H1 (cell line): ENCODE data around the gene KRTAP10-8. TPM values are rescaled to one million over a fixed set of nuclear protein-coding genes. Genes with fewer than 3 reads are reported as not detected.

Source experiments
- CTCF ChIA-PET: fragments of 300-600 bp; sonication (Branson Sonifier 250); formaldehyde crosslinking; loops from one replicate; lab custom pipeline; 2021; ENCODE audit not compliant: partially characterized antibody; lab: Charles Lee
- POLR2A ChIA-PET: fragments of 300-600 bp; sonication (Branson Sonifier 250); formaldehyde crosslinking; loops from one replicate; lab custom pipeline; 2021; ENCODE audit warnings: inconsistent platforms; ENCODE audit not compliant: partially characterized antibody; lab: Charles Lee
- DNase-seq, 2 experiments: peaks; one replicate each; pipeline versions ENCODE4 v3.0.0 to v3.0.0-alpha.2; 2010 to 2022; ENCODE audit warnings: low spot score in 2 of 2, low read depth in 1 of 2, mixed read lengths in 1 of 2
- FAIRE-seq: peaks from 2 replicates; lab custom pipeline; 2011; peaks lifted over from hg19 to GRCh38; lab: Jason Lieb, UNC
- H2AFZ ChIP-seq: 2 replicates; pipeline ENCODE4 v1.8.1; 2012; ENCODE audit warnings: low read length, inconsistent platforms
- H2AK5ac ChIP-seq: 2 replicates; pipeline ENCODE4 v1.6.1; 2013; ENCODE audit warnings: low read depth, low read length
- H2BK120ac ChIP-seq: replicated peaks from 2 replicates; pipeline ENCODE3; 2013; ENCODE audit warnings: low read depth, low read length, inconsistent platforms
- H2BK12ac ChIP-seq: 2 replicates; pipeline ENCODE4 v1.6.1; 2013; ENCODE audit warnings: low read depth, low read length
- H2BK15ac ChIP-seq: 2 replicates; pipeline ENCODE4 v1.6.1; 2013; ENCODE audit warnings: low read length
- H2BK20ac ChIP-seq: 2 replicates; pipeline ENCODE4 v1.6.1; 2013; ENCODE audit warnings: low read length
- H2BK5ac ChIP-seq: 2 replicates; pipeline ENCODE4 v1.6.1; 2013; ENCODE audit warnings: low read depth, low read length
- H3K14ac ChIP-seq: 2 replicates; pipeline ENCODE4 v1.6.1; 2013; ENCODE audit warnings: inconsistent platforms; ENCODE audit not compliant: insufficient read length
- H3K18ac ChIP-seq: 2 replicates; pipeline ENCODE4 v1.6.1; 2013; ENCODE audit warnings: low read length; ENCODE audit errors: extremely low read depth
- H3K23ac ChIP-seq: 2 replicates; pipeline ENCODE4 v1.6.1; 2013; ENCODE audit warnings: inconsistent platforms; ENCODE audit not compliant: insufficient read length
- H3K23me2 ChIP-seq: 2 replicates; pipeline ENCODE4 v1.6.1; 2013; ENCODE audit warnings: low read depth, low read length
- H3K27ac ChIP-seq: 2 replicates; pipeline ENCODE4 v1.6.1; 2011; ENCODE audit warnings: low read depth, low read length, inconsistent platforms
- H3K27me3 ChIP-seq, 4 experiments: replicated peaks in 1 of 4; 1 replicate in 1 of 4; 2 replicates in 3 of 4; pipeline versions ENCODE4 v1.6.1 to v1.8.1; 2011 to 2013; ENCODE audit warnings: low read length in 3 of 4, mild to moderate bottlenecking in 3 of 4, inconsistent platforms in 2 of 4, mixed read lengths in 2 of 4, moderate library complexity in 1 of 4; ENCODE audit not compliant: control insufficient read depth in 3 of 4, insufficient read depth in 3 of 4; ENCODE audit errors: extremely low read depth in 1 of 4
- H3K36me3 ChIP-seq, 4 experiments: 2 replicates each; pipeline versions ENCODE4 v1.6.1 to v1.8.1; 2011 to 2013; ENCODE audit warnings: mild to moderate bottlenecking in 4 of 4, low read length in 3 of 4, moderate library complexity in 2 of 4, control low read depth in 1 of 4, inconsistent platforms in 1 of 4; ENCODE audit not compliant: insufficient read depth in 4 of 4, control insufficient read depth in 2 of 4
- H3K4ac ChIP-seq: replicated peaks from 2 replicates; pipeline ENCODE3; 2013; ENCODE audit warnings: low read length, low read depth, mixed read lengths, inconsistent platforms; ENCODE audit not compliant: insufficient read length
- H3K4me1 ChIP-seq, 4 experiments: replicated peaks in 1 of 4; 1 replicate in 1 of 4; 2 replicates in 3 of 4; pipeline versions ENCODE4 v1.6.1 to v1.8.1; 2011 to 2013; ENCODE audit warnings: low read length in 3 of 4, inconsistent platforms in 2 of 4, mixed read lengths in 1 of 4; ENCODE audit not compliant: insufficient read depth in 4 of 4, control insufficient read depth in 3 of 4
- H3K4me2 ChIP-seq, 2 experiments: 2 replicates each; pipeline versions ENCODE4 v1.6.1 to v1.8.1; 2011 to 2013; ENCODE audit warnings: low read depth in 2 of 2, low read length in 2 of 2, control low read depth in 1 of 2, inconsistent platforms in 1 of 2, mild to moderate bottlenecking in 1 of 2; ENCODE audit not compliant: insufficient read depth in 1 of 2
- H3K4me3 ChIP-seq, 4 experiments: fragments of 200-600, 300-600 bp in 1 of 4; sonication (generic), shearing (Covaris generic), sonication (Bioruptor Twin) in 1 of 4; 2 replicates each; pipeline versions ENCODE4 v1.5.1 to v1.8.1; 2011 to 2016; ENCODE audit warnings: low read length in 4 of 4, low read depth in 3 of 4, control low read depth in 2 of 4, inconsistent platforms in 2 of 4, mild to moderate bottlenecking in 2 of 4, mixed read lengths in 1 of 4, moderate library complexity in 1 of 4; ENCODE audit not compliant: insufficient read depth in 2 of 4; ENCODE audit errors: extremely low read depth in 1 of 4
- H3K56ac ChIP-seq: replicated peaks from 2 replicates; pipeline ENCODE3; 2013; ENCODE audit warnings: low read depth, mild to moderate bottlenecking, mixed read lengths, low read length, inconsistent platforms; ENCODE audit not compliant: insufficient read length
- H3K79me1 ChIP-seq: 2 replicates; pipeline ENCODE4 v1.6.1; 2013; ENCODE audit warnings: low read depth, low read length, control low read depth
- H3K79me2 ChIP-seq, 2 experiments: 2 replicates each; pipeline versions ENCODE4 v1.6.1 to v1.8.1; 2012 to 2013; ENCODE audit warnings: low read length in 2 of 2, mild to moderate bottlenecking in 2 of 2, inconsistent platforms in 1 of 2; ENCODE audit not compliant: insufficient read depth in 2 of 2, control insufficient read depth in 1 of 2
- H3K9ac ChIP-seq, 4 experiments: replicated peaks in 1 of 4; 1 replicate in 1 of 4; 2 replicates in 3 of 4; pipeline versions ENCODE4 v1.6.1 to v1.8.1; 2011 to 2013; ENCODE audit warnings: low read depth in 3 of 4, low read length in 3 of 4, control low read depth in 2 of 4, mild to moderate bottlenecking in 2 of 4, moderate library complexity in 2 of 4, inconsistent platforms in 1 of 4; ENCODE audit errors: extremely low read depth in 1 of 4
- H3K9me3 ChIP-seq, 2 experiments: 2 replicates each; pipeline versions ENCODE4 v1.6.1 to v1.8.1; 2012 to 2013; ENCODE audit warnings: mild to moderate bottlenecking in 2 of 2, moderate library complexity in 2 of 2, control low read depth in 1 of 2, inconsistent platforms in 1 of 2, low read depth in 1 of 2, low read length in 1 of 2, mixed read lengths in 1 of 2; ENCODE audit not compliant: insufficient read depth in 2 of 2
- H4K20me1 ChIP-seq, 2 experiments: replicated peaks in 1 of 2; 2 replicates each; pipeline versions ENCODE3 to v1.8.1; 2011 to 2013; ENCODE audit warnings: inconsistent platforms in 2 of 2, low read length in 2 of 2, mild to moderate bottlenecking in 1 of 2; ENCODE audit not compliant: insufficient read depth in 2 of 2, control insufficient read depth in 1 of 2
- H4K5ac ChIP-seq: 2 replicates; pipeline ENCODE4 v1.6.1; 2013; ENCODE audit warnings: low read length, low read depth, mixed read lengths, inconsistent platforms; ENCODE audit not compliant: insufficient read length
- H4K8ac ChIP-seq: 2 replicates; pipeline ENCODE4 v1.8.0; 2013; ENCODE audit warnings: mild to moderate bottlenecking, moderate library complexity, low read length, inconsistent platforms; ENCODE audit not compliant: insufficient read depth; ENCODE audit errors: extremely low read depth
- H4K91ac ChIP-seq: replicated peaks from 2 replicates; pipeline ENCODE3; 2013; ENCODE audit warnings: low read length, mixed read lengths, inconsistent platforms; ENCODE audit not compliant: insufficient read length
- BACH1 ChIP-seq: IDR thresholded peaks from 2 replicates; pipeline ENCODE4 v1.6.1; 2012; ENCODE audit warnings: low read length, improper control_type of control experiment
- CEBPB ChIP-seq: IDR thresholded peaks from 2 replicates; pipeline ENCODE4 v1.6.1; 2012; ENCODE audit warnings: low read depth, low read length
- CHD2 ChIP-seq: IDR thresholded peaks from 2 replicates; pipeline ENCODE4 v1.6.1; 2012; ENCODE audit warnings: low read length, improper control_type of control experiment
- E2F6 ChIP-seq: IDR thresholded peaks from 2 replicates; pipeline ENCODE4 v1.6.1; 2012; ENCODE audit warnings: inconsistent platforms
- FOSL1 ChIP-seq: IDR thresholded peaks from 2 replicates; pipeline ENCODE4 v1.6.1; 2011; ENCODE audit warnings: mild to moderate bottlenecking, low read depth, low read length, moderate library complexity; ENCODE audit not compliant: insufficient read depth
- GTF2F1 ChIP-seq: IDR thresholded peaks from 2 replicates; pipeline ENCODE4 v1.6.1; 2012; ENCODE audit warnings: low read depth, low read length, improper control_type of control experiment, borderline replicate concordance
- KDM5A ChIP-seq: fragments of 200-600 bp; IDR thresholded peaks from 2 replicates; pipeline ENCODE4 v1.7.1; 2012; ENCODE audit warnings: mild to moderate bottlenecking, low read length, inconsistent platforms, mixed read lengths
- MAFK ChIP-seq: IDR thresholded peaks from 2 replicates; pipeline ENCODE4 v1.6.1; 2012; ENCODE audit warnings: low read depth, mild to moderate bottlenecking, improper control_type of control experiment, low read length
- NRF1 ChIP-seq: IDR thresholded peaks from 2 replicates; pipeline ENCODE4 v1.6.1; 2011; ENCODE audit warnings: mild to moderate bottlenecking, low read depth, low read length, improper control_type of control experiment
- POU5F1 ChIP-seq: IDR thresholded peaks from 2 replicates; pipeline ENCODE4 v1.6.1; 2011; ENCODE audit warnings: low read depth, mild to moderate bottlenecking, low read length, moderate library complexity
- SIN3A ChIP-seq, 2 experiments: IDR thresholded peaks in 1 of 2; conservative IDR thresholded peaks in 1 of 2; 2 replicates each; pipeline ENCODE4 v1.6.1; 2011 to 2012; ENCODE audit warnings: low read length in 2 of 2, improper control_type of control experiment in 1 of 2, low read depth in 1 of 2, mild to moderate bottlenecking in 1 of 2
- TAF7 ChIP-seq: optimal IDR thresholded peaks from 2 replicates; pipeline ENCODE3; 2011; ENCODE audit warnings: low read depth, mild to moderate bottlenecking, inconsistent platforms, low read length, moderate library complexity, borderline replicate concordance
- TCF12 ChIP-seq: IDR thresholded peaks from 2 replicates; pipeline ENCODE4 v1.6.1; 2011; ENCODE audit warnings: low read depth, mild to moderate bottlenecking, low read length
- TEAD4 ChIP-seq: IDR thresholded peaks from 2 replicates; pipeline ENCODE4 v1.6.1; 2012; ENCODE audit warnings: low read depth, low read length, inconsistent platforms, mixed read lengths
- WGBS, 2 experiments: shearing (Covaris generic) in 1 of 2; methylation state at CpG; one replicate each; pipeline versions ENCODE4 v1.1.6 to v1.1.7; 2013 to 2015; ENCODE audit warnings: low lambda C conversion rate in 2 of 2, mixed read lengths in 2 of 2, inconsistent platforms in 1 of 2, low coverage in 1 of 2, missing lambda C conversion rate in 1 of 2; ENCODE audit not compliant: insufficient replicate concordance in 2 of 2, insufficient coverage in 1 of 2, insufficient read length in 1 of 2; ENCODE audit errors: extremely low coverage in 1 of 2, missing lambda C conversion rate in 1 of 2; 5-methylcytosine and 5-hydroxymethylcytosine counted together
- polyA plus RNA-seq, 7 experiments: library from polyadenylated mRNA; depleted of rRNA in 3 of 7; stranded (reverse) in 5 of 7; unstranded in 2 of 7; fragments of >200 nt in 5 of 7; fragments of 200-250 nt in 2 of 7; gene quantifications; 1 replicate in 5 of 7; 2 replicates in 1 of 7; 4 replicates in 1 of 7; pipeline versions ENCODE4 v1.2.1 to v1.2.3, GENCODE V29; 2011 to 2013; ENCODE audit warnings: missing spikeins in 2 of 7, mixed read lengths in 2 of 7
- total RNA-seq: library from RNA; stranded (reverse); fragmentation: NEBNext Ultra II Directional; extraction: Animal tissue kit (Norgen Biotek cat#: 25700); gene quantifications from 2 replicates; pipeline ENCODE4 v1.2.1, GENCODE V29; 2021
- TF ChIP-seq, protein P1 (sequence below): IDR thresholded peaks from 2 replicates; pipeline ENCODE4 v1.6.1; 2012; ENCODE audit warnings: inconsistent platforms

The KRTAP10-8 gene
- total and polyA plus RNA-seq, 2 of the 8 experiments (the other 6 are each of a cell fraction or from before 2014, with no cell fraction given) = not detected

- Histone ChIP-seq H3K14ac (no peak overlapping the region), H3K79me1 (no peaks in the 10 kb centered on the region; the same call in 1 of the 2 replicates), H4K20me1 (no peaks in the 10 kb centered on the region), H2AK5ac (no peak overlapping the region), H4K91ac (no peak overlapping the region), H3K23me2 (no peaks in the 10 kb centered on the region; the same call in 1 of the 2 replicates), H2BK12ac (no peak overlapping the region), H3K4me1 (peaks cover 0 to 14% (median 4%) of the 10 kb centered on the region in 4 experiments; a peak in 3 of 7 replicates), H3K79me2 (no peaks in the 10 kb centered on the region), H3K9ac (no peak overlapping the region), H2BK15ac (no peak overlapping the region), H4K5ac (no peak overlapping the region), H3K23ac (no peak overlapping the region), H3K4ac (no peak overlapping the region), H3K4me3 (no peak overlapping the region), H2BK20ac (no peak overlapping the region), H2BK5ac (no peak overlapping the region), H3K27ac (no peak overlapping the region), H3K56ac (no peak overlapping the region), H2AFZ (no peak overlapping the region), H4K8ac (no peak overlapping the region), H3K36me3 (no peaks in the 10 kb centered on the region), H3K18ac (no peak overlapping the region), H2BK120ac (no peak overlapping the region), H3K9me3 (peaks cover 2 to 8% of the 10 kb centered on the region in 2 experiments; a peak in 3 of 4 replicates), H3K27me3 (no peaks in the 10 kb centered on the region), H3K4me2 (no peak overlapping the region)
- WGBS, 2 experiments = 35% methylated on average over 2 of the region's 2 CpGs; no CpG with 5 or more reads in 1 of the 2 experiments
- TF ChIP-seq POU5F1 = no peak
- no peak for TF ChIP-seq TAF7
- TF ChIP-seq, protein P1, sequence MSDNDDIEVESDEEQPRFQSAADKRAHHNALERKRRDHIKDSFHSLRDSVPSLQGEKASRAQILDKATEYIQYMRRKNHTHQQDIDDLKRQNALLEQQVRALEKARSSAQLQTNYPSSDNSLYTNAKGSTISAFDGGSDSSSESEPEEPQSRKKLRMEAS = no peak
- TF ChIP-seq E2F6 = no peak
- no peak for TF ChIP-seq CHD2
- no peak for TF ChIP-seq NRF1
- no peak for TF ChIP-seq BACH1
- no peak for TF ChIP-seq TCF12
- TF ChIP-seq SIN3A (conservative IDR thresholded peaks at IDR 0.05 in 1 of 2, IDR thresholded peaks at IDR 0.05 in 1 of 2; ENCODE audit: low read depth in 1 of 2, low read length in 2 of 2) = no peak
- no peak for TF ChIP-seq GTF2F1
- TF ChIP-seq TEAD4 = no peak
- no peak for TF ChIP-seq FOSL1
- no peak for TF ChIP-seq KDM5A
- TF ChIP-seq MAFK = no peak
- TF ChIP-seq CEBPB = no peak
- no peak for FAIRE-seq
- DNase-seq = no peak
- ChIA-PET CTCF (no interaction called here), POLR2A (no interaction called here)
These were observed 33.0 kb downstream of the KRTAP10-8 start for GRCh38 chr21:44644878-44645277.
